GM13977 (cell line): Measurements from ENCODE around the gene CREB5.

ENCODE experiments used
- DNase-seq: peaks from one replicate; pipeline ENCODE4 v3.0.0; 2012; ENCODE audit warnings: low spot score
- CTCF ChIP-seq: IDR thresholded peaks from 2 replicates; pipeline ENCODE4 v1.5.1; 2012; ENCODE audit warnings: mild to moderate bottlenecking, control low read depth; ENCODE audit not compliant: insufficient read depth; ENCODE audit errors: extremely low read depth, missing control alignments
- in situ Hi-C: fragments of 300-500 bp; cut with MboI; formaldehyde crosslinking; loops from one replicate; pipeline ENCODE4 v1.12.0; 2022; ENCODE audit warnings: low sequenced_read_pairs, low pct_unique_long_range_greater_than_20kb, mixed read lengths, inconsistent platforms; ENCODE audit not compliant: unreplicated experiment

CREB5 gene

GRCh38 chr7:28748346-28748745 lies 336.0 kb downstream of the CREB5 start:
- no peak for TF ChIP-seq CTCF

DNA sequence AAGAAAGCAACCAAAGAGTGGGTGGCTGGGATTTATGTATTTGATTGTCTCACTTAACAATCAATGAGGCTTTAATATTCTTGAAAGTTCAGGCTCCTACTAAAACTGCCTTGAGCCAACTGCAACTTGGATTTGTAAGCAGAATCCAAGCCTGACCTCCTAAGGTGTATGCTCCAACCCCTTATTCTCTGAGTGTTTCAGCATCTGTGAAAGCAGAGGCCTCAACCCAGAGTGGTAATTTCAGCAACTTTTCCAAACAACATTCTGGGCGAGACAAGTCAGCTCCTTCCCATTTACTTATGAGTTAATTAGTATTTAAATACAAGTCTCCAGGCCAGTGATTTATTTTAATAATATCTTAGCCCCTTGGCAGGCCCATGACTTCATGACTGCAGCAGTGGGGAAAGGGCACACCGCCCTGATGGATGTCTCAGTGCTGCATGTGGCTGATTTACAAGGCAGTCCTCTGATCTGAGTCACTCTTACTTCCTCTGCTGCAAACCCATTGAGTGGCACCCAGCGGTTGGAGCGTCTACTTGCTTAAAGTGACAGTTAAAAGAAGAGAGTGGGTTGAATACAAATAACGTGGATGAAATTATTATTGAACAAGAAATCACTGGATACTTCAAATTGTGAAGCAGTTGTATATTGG lies 336.7 kb downstream of the CREB5 start:
- in situ Hi-C loops: no loop called here
- DNase-seq: no peak
- TF ChIP-seq CTCF: peak; percentile 3

More at GRCh38 chr7:28748346-28748745, 336.0 kb downstream of the CREB5 start:
- in situ Hi-C loops: no loop called here
- no peak for DNase-seq

DNA sequence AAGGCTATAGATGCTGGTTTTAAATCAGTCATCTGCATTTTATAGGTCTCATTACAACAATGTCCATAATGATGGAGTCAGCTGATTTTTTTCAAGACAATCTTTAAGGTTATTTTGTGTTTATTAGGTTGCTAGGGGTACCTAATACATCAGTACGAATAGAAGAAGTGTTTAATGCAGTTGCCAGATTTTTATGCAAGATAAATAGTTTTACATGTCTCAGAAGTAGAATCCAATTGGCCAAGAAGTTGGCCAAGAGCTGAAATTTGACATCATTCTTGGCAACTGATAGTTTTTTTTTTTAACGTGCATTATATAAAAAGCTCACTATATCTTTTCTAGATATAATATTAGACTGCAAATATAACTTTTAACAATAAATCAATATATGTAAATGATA lies 337.3 kb downstream of the CREB5 start:
- in situ Hi-C loops: no loop called here
- no peak for DNase-seq
- TF ChIP-seq CTCF: no peak

DNA sequence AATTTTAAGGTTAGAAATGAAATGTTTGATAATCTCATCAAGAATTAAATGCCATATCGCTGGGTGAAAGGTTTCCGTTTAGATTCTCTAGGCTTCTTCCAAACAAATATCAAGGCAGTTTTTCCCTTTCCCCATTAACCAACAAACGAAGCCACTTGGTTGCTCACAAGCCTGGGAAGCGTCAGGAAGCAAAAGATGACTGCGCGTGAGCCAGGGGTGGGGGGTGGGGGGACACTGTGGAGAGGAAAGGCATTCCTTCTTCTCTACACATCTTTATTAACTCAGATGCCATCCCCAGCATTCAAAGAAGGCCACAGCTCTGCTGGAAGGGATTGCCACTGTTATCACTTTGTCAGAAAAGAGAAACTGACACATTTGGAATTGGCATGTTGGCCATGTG lies 338.7 kb downstream of the CREB5 start:
- in situ Hi-C loops: no loop called here
- no peak for TF ChIP-seq CTCF
- DNase-seq: no peak

- in situ Hi-C loops: no loop called here
- DNase-seq: no peak
- TF ChIP-seq CTCF: no peak
Observed at GRCh38 chr7:28753613-28754012, 341.3 kb downstream of the CREB5 start.

GRCh38 chr7:28754027-28754426 lies 341.7 kb downstream of the CREB5 start:
- DNase-seq: peak; percentile 12
- TF ChIP-seq CTCF: peak; percentile 31
- in situ Hi-C loops: no loop called here
